ENCODE data around the gene POLK.

- TF ChIP-seq ZBTB33 (IDR thresholded peaks at IDR 0.05) (no peak), CTCF (IDR thresholded peaks at IDR 0.05; ENCODE audit: low read depth, low read length, missing input control) (no peak), FOXA1 (IDR thresholded peaks at IDR 0.05) (no peak)
Observed at GRCh38 chr5:75507841-75508240, 3.9 kb upstream of the POLK start.
